Smooth muscle cell (in vitro differentiated cells): Measurements from ENCODE around the gene LRRC4C. TPM values are rescaled to one million over a fixed set of nuclear protein-coding genes. Genes with fewer than 3 reads are reported as not detected.

Experiments used
- DNase-seq: peaks from one replicate; lab custom pipeline; 2025; ENCODE audit not compliant: unreplicated experiment; lab: John Stamatoyannopoulos, UW
- H2AFZ ChIP-seq: fragments of 200-600 bp; sonication (generic); 2 replicates; pipeline ENCODE4 v1.6.0; 2016; ENCODE audit warnings: antibody characterized with exemption, low read depth, mild to moderate bottlenecking
- H3F3A ChIP-seq: fragments of 200-600 bp; sonication (generic); 2 replicates; pipeline ENCODE4 v1.6.0; 2017; ENCODE audit warnings: antibody characterized with exemption, low read depth
- H3K27ac ChIP-seq: fragments of 200-600 bp; sonication (generic); 2 replicates; pipeline ENCODE4 v1.5.1; 2016; ENCODE audit warnings: low read depth, mild to moderate bottlenecking
- H3K27me3 ChIP-seq: fragments of 200-600 bp; sonication (generic); 2 replicates; pipeline ENCODE4 v1.6.1; 2016; ENCODE audit warnings: low read depth, mild to moderate bottlenecking
- H3K36me3 ChIP-seq: fragments of 200-600 bp; sonication (generic); 2 replicates; pipeline ENCODE4 v1.5.1; 2016; ENCODE audit warnings: low read depth
- H3K4me1 ChIP-seq: fragments of 200-600 bp; sonication (generic); 2 replicates; pipeline ENCODE4 v1.5.1; 2016; ENCODE audit warnings: low read depth
- H3K4me2 ChIP-seq: fragments of 200-600 bp; sonication (generic); 2 replicates; pipeline ENCODE4 v1.6.0; 2016; ENCODE audit warnings: mild to moderate bottlenecking
- H3K4me3 ChIP-seq: fragments of 200-600 bp; sonication (generic); 2 replicates; pipeline ENCODE4 v1.5.1; 2016; ENCODE audit warnings: mild to moderate bottlenecking
- H3K79me2 ChIP-seq: fragments of 200-600 bp; sonication (generic); 2 replicates; pipeline ENCODE4 v1.6.0; 2016; ENCODE audit warnings: low read depth, mild to moderate bottlenecking
- H3K9ac ChIP-seq: fragments of 200-600 bp; sonication (generic); 2 replicates; pipeline ENCODE4 v1.6.0; 2016; ENCODE audit warnings: low read depth
- H3K9me3 ChIP-seq: fragments of 200-600 bp; sonication (generic); replicated peaks from 2 replicates; pipeline ENCODE4 v1.5.1; 2016; ENCODE audit warnings: low read depth
- H4K20me1 ChIP-seq: fragments of 200-600 bp; sonication (generic); 2 replicates; pipeline ENCODE4 v1.6.0; 2016; ENCODE audit warnings: low read depth
- CTCF ChIP-seq: fragments of 200-600 bp; sonication (generic); IDR thresholded peaks from 2 replicates; pipeline ENCODE4 v1.5.1; 2017; ENCODE audit warnings: borderline replicate concordance, mild to moderate bottlenecking, antibody characterized with exemption; ENCODE audit not compliant: insufficient read depth, poor library complexity, severe bottlenecking
- WGBS: methylation state at CpG from one replicate; pipeline ENCODE4 v1.1.7; 2016; ENCODE audit warnings: low lambda C conversion rate; 5-methylcytosine and 5-hydroxymethylcytosine counted together
- polyA plus RNA-seq: library from polyadenylated mRNA; unstranded; fragments of >200 nt; fragmentation: Nextera tagmentation; extraction: Ambion mirVana; gene quantifications from 2 replicates; pipeline ENCODE4 v1.2.1, GENCODE V29; 2016
- total RNA-seq: library from RNA; depleted of rRNA; stranded (reverse); fragments of >200 nt; gene quantifications from 2 replicates; pipeline ENCODE4 v1.2.3, GENCODE V29; 2014

LRRC4C gene
- total and polyA plus RNA-seq, 2 experiments from 2014 or later: 7.3 to 10.1 TPM

- no peak for TF ChIP-seq CTCF
- peak overlapping the region; percentile 92 for H2AFZ ChIP-seq
- no peak overlapping the region for H3K4me3 ChIP-seq
Measured at GRCh38 chr11:40294349-40294735, 1165.1 kb downstream of the LRRC4C start.

GRCh38 chr11:40293655-40294348, 1165.7 kb downstream of the LRRC4C start:
- no peaks in the 10 kb centered on the region for H3K27me3 ChIP-seq
- peak overlapping the region; percentile 49 for H3K27ac ChIP-seq
- peak overlapping the region; percentile 86 for H3K4me2 ChIP-seq
- H3K36me3 ChIP-seq: no peaks in the 10 kb centered on the region
- H3F3A ChIP-seq: no peaks in the 10 kb centered on the region
- under 1% methylated on average over 27 of the region's 27 CpGs for WGBS
- peak; percentile 65 for DNase-seq
- H3K9me3 ChIP-seq: no peaks in the 10 kb centered on the region
- peak overlapping the region; percentile 60 for H3K9ac ChIP-seq
- peak; percentile 91 for TF ChIP-seq CTCF
- H3K4me3 ChIP-seq: peak overlapping the region; percentile 75
- no peaks in the 10 kb centered on the region for H4K20me1 ChIP-seq
- H2AFZ ChIP-seq: peak overlapping the region; percentile 92
- peaks cover 11% of the 10 kb centered on the region for H3K4me1 ChIP-seq
- peaks cover 28% of the 10 kb centered on the region for H3K79me2 ChIP-seq

More at GRCh38 chr11:40294349-40294735, 1165.1 kb downstream of the LRRC4C start:
- Histone ChIP-seq H3K9ac (no peak overlapping the region), H3K36me3 (no peaks in the 10 kb centered on the region), H3F3A (no peaks in the 10 kb centered on the region), H3K4me2 (no peak overlapping the region), H3K79me2 (peaks cover 26% of the 10 kb centered on the region), H4K20me1 (no peaks in the 10 kb centered on the region), H3K27me3 (no peaks in the 10 kb centered on the region), H3K9me3 (no peaks in the 10 kb centered on the region), H3K27ac (no peak overlapping the region), H3K4me1 (peaks cover 10% of the 10 kb centered on the region)
- no peak for DNase-seq
- 79% methylated on average over 13 of the region's 13 CpGs for WGBS

- Histone ChIP-seq H2AFZ (peak overlapping the region; percentile 92), H4K20me1 (no peaks in the 10 kb centered on the region), H3K27me3 (no peaks in the 10 kb centered on the region), H3K27ac (no peak overlapping the region), H3K9ac (peak overlapping the region; percentile 60), H3F3A (no peaks in the 10 kb centered on the region), H3K4me3 (peak overlapping the region; percentile 75), H3K36me3 (no peaks in the 10 kb centered on the region), H3K4me1 (peaks cover 14% of the 10 kb centered on the region), H3K9me3 (no peaks in the 10 kb centered on the region), H3K4me2 (peak overlapping the region; percentile 86), H3K79me2 (peaks cover 28% of the 10 kb centered on the region)
- no peak for TF ChIP-seq CTCF
- no peak for DNase-seq
- WGBS: 2% methylated on average over 36 of the region's 37 CpGs
Measured at GRCh38 chr11:40292721-40293508, 1166.5 kb downstream of the LRRC4C start.
